Stimulated activated CD8-positive, alpha-beta memory T cell treated with anti-CD3 and anti-CD28 coated beads, Interleukin-4, amount 100 ng/mL, for 1 hour (primary cell): ENCODE data around the gene BCORL1.

ENCODE experiments used
- DNase-seq, 2 donors: peaks; one replicate each; pipeline ENCODE4 v3.0.0-alpha.2; 2020; ENCODE audit warnings: low read depth in 2 of 2, low spot score in 1 of 2

BCORL1 gene

DNA sequence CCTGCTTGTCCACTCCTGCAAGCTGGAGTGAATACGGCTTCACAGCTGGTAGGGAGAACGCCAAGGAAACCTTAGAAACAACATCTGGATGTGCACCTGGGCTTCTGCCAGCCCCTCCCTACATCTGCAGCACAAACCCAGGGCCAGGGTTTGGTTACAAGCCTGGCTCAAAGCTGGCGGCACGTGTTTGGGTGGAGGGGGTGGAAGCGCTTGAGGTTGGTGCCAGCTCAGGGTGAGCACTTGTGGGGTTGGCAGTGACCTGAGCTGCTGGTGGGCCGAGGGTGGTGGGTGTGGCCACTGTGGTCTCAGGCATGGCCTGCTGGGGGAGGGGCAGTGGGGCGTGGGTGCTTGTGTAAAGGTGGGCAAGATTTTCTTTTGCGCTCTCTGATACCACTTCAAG, 112.3 kb downstream of the BCORL1 start:
- no peak for DNase-seq

DNA sequence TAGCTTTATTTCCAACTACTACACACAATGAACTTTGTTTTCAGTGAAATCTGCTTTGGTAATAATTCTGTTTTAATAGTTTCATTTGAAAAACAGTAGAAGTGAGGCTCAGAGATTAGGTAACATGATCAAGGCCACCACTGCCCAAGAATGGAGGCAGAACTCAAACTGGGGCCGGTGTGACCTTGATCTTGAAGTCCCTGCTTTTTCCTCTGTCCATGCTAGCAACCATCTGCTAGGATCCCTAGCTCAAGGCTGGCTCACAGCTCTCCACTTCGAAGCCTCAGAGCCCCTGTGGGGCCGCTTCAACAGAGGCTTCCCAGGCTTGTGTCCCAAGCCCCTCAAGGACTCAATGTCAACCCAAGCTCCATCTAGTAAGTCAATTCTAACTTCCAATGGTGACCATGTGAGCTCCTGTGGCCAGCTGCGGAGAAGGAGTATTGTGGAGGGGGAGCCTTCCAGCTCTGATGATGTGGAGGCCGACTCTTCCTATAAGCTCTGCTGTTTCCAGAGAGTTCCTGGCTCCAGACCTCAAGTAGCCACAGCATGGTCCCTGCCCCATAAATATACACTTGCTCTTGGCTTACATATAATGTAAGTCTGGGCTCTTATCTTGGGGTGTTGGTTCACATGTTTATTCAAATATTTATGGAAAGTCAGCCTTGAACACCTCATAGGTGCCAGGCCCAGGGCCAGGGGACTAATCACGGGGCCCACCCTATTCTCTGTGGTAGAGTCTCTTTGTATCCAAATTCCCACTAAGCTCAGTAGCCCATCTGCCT, 113.0 kb downstream of the BCORL1 start:
- DNase-seq, result no peak

DNA sequence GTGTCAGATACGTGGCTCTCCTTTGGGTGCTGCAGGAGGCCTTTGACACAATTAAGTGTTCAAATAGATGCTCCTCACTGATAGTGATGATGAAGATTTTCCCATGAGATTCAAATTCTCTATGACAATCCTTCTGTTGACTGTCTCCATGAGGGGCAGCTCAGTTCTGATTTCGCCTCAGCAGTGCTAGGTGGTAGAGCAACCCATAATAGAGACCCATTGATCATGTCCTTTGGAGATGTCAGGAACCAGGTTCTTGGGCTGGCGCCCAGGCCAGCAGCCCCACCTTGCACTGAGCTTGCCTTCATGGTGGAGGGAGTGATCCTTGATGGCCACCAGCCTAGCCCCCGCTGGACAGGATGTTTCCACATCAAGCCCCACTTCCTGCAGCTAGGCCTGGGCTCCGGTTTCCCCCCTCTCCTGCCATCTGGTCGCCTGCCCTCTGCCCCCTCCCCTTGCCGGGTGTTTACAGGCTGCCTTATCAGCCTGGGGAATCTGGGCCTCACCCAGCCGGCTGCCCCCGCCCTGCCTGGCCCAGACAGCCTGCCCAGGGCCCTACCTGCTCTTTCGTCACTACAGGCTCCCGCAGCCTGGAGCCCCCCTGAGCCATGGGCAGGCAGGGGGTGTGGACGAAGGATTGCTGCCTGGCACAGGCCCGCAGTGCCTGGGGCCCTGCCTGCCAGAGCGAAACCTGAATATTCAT, 115.2 kb downstream of the BCORL1 start:
- no peak for DNase-seq

DNA sequence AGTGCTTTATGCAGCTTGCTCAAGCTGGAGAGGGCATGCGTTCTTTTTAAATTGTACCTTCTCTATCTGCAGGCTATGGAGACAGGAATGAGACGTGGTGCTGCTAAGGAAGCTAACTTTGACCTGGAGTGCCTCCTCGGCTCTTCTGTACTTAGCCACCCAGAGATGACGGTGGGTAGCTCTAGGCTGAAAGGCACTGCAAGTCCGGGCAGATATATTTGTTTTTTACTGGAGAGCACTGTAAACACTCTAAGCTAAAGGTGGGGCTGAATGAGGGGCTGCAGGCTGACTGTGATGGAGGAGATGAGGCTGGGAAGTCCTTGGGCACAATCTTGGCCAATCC, 115.7 kb downstream of the BCORL1 start:
- no peak for DNase-seq

DNA sequence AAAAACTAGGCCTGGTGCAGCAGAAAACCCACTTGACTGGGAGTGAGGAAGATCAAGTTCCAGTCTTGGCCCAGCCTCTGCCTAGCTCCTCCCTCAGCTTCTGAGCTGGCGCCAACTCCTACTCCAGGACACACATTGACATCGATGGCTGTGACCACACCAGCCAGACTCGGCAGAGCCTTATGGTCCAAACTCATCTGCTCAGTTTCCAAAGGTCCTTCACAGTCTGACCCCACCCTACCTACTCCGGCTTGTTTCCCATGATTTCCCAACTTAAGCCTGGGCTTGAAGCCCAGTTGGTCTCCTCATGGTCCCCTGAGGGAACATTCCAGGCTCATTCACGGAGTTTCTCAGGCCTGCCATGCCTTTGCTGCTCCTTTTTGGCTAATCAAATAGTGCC, 117.7 kb downstream of the BCORL1 start:
- no peak for DNase-seq

DNA sequence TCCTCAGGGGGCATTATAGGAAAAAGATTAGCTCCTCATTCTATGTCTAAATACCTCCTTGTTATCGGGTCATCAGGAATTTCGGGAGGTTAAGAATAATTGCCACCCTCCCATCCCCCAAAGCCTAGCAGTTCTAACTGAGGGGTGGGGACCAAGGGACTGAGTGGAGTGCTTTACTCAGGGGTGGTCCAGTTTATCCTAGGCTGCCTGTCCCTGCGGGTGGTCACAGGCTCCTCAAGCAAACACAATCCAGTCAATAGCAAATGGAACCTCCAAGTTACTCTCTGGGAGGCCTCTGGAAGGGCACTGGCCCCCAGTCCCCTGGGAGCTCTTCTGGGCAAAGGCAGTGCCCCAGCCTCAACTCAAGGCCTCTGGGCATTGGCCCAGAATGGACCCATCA, 121.2 kb downstream of the BCORL1 start:
- DNase-seq, result no peak

DNA sequence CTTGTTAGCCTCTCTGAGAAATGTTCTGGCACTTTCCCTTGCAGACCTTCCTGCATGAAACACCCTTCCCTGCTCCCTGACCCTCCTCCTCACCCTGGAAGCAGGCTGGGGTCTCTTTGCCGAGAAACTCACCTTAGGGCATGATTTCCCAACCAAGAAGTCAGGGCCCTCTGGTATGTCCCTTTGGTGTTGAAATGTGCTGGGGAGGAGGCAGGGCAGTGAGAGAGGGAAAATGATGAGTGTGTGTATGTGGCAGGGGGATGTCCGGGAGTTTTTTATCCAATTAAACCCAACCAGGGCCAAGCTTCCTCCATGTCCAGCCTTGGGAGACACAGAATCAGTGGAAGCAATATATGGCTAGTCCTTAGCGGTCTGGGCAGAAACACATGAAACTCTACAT, 122.8 kb downstream of the BCORL1 start:
- DNase-seq, result no peak

DNA sequence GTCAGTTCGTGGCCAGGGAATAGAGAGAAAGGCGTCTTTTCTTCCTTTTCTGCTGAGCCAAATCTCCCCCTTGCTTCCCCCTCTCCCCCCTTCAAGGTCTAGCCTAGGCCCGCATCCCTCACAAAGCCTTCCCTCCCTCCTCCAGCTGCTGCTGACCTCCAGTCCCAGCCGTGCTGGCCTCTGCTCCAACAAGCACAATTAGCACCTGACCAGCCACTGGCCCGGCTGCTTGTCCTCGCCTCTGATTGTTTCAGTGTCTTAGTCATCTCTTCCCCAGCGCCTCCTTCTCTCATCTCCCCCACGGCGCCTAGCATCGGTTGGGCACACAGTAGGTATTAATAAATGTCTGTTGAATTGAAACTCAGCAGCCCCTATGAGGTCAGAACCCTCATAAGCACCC, 123.6 kb downstream of the BCORL1 start:
- DNase-seq, result no peak
